ENCODE measurements around the gene PTPA. TPM values are rescaled to one million over a fixed set of nuclear protein-coding genes. Genes with fewer than 3 reads are reported as not detected.

Gene PTPA
- total and polyA plus RNA-seq, 9 of the 15 experiments (the other 6 are each of a cell fraction or from before 2014, with no cell fraction given) = 1.7 to 121 (median 72.6) TPM

- TF ChIP-seq NCOA1 (IDR thresholded peaks at IDR 0.05; ENCODE audit: low read depth) (no peak), CHD1 (IDR thresholded peaks at IDR 0.05; ENCODE audit: low read length) (peak; percentile 91), IRF1 (CRISPR knock-in tag; IDR thresholded peaks at IDR 0.05; ENCODE audit: borderline replicate concordance) (no peak), ZZZ3 (IDR thresholded peaks at IDR 0.05) (no peak), ZNF140 (CRISPR knock-in tag; IDR thresholded peaks at IDR 0.05) (no peak), ASH1L (IDR thresholded peaks at IDR 0.05; ENCODE audit: borderline replicate concordance, low read depth, partially characterized antibody) (peak; percentile 57), NBN (IDR thresholded peaks at IDR 0.05; ENCODE audit: low read depth) (no peak), THAP12 (CRISPR knock-in tag; IDR thresholded peaks at IDR 0.05) (peak; percentile 6; the same call in 1 of the 2 replicates), MCM7 (IDR thresholded peaks at IDR 0.05) (no peak), FIP1L1 (IDR thresholded peaks at IDR 0.05; ENCODE audit: low read depth, low read length, poor library complexity, severe bottlenecking) (peak; percentile 26), ETS2 (tag; IDR thresholded peaks at IDR 0.05; ENCODE audit: borderline replicate concordance, poor library complexity, severe bottlenecking) (no peak), ZC3H11A (IDR thresholded peaks at IDR 0.05; ENCODE audit: low read depth, low read length) (no peak), NFE2 (IDR thresholded peaks at IDR 0.05; ENCODE audit: low read depth) (no peak), MTA2 (IDR thresholded peaks at IDR 0.05; ENCODE audit: low read depth) (peak; percentile 50), SIN3B (IDR thresholded peaks at IDR 0.05; ENCODE audit: low read depth) (0 out of 2 replicates have a peak, but pooled peaks have one; percentile 10)
- TF ChIP-seq, protein P1, sequence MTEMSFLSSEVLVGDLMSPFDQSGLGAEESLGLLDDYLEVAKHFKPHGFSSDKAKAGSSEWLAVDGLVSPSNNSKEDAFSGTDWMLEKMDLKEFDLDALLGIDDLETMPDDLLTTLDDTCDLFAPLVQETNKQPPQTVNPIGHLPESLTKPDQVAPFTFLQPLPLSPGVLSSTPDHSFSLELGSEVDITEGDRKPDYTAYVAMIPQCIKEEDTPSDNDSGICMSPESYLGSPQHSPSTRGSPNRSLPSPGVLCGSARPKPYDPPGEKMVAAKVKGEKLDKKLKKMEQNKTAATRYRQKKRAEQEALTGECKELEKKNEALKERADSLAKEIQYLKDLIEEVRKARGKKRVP (CRISPR knock-in tag; IDR thresholded peaks at IDR 0.05) = no peak
- TF ChIP-seq, protein P2, sequence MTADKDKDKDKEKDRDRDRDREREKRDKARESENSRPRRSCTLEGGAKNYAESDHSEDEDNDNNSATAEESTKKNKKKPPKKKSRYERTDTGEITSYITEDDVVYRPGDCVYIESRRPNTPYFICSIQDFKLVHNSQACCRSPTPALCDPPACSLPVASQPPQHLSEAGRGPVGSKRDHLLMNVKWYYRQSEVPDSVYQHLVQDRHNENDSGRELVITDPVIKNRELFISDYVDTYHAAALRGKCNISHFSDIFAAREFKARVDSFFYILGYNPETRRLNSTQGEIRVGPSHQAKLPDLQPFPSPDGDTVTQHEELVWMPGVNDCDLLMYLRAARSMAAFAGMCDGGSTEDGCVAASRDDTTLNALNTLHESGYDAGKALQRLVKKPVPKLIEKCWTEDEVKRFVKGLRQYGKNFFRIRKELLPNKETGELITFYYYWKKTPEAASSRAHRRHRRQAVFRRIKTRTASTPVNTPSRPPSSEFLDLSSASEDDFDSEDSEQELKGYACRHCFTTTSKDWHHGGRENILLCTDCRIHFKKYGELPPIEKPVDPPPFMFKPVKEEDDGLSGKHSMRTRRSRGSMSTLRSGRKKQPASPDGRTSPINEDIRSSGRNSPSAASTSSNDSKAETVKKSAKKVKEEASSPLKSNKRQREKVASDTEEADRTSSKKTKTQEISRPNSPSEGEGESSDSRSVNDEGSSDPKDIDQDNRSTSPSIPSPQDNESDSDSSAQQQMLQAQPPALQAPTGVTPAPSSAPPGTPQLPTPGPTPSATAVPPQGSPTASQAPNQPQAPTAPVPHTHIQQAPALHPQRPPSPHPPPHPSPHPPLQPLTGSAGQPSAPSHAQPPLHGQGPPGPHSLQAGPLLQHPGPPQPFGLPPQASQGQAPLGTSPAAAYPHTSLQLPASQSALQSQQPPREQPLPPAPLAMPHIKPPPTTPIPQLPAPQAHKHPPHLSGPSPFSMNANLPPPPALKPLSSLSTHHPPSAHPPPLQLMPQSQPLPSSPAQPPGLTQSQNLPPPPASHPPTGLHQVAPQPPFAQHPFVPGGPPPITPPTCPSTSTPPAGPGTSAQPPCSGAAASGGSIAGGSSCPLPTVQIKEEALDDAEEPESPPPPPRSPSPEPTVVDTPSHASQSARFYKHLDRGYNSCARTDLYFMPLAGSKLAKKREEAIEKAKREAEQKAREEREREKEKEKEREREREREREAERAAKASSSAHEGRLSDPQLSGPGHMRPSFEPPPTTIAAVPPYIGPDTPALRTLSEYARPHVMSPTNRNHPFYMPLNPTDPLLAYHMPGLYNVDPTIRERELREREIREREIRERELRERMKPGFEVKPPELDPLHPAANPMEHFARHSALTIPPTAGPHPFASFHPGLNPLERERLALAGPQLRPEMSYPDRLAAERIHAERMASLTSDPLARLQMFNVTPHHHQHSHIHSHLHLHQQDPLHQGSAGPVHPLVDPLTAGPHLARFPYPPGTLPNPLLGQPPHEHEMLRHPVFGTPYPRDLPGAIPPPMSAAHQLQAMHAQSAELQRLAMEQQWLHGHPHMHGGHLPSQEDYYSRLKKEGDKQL (CRISPR knock-in tag; IDR thresholded peaks at IDR 0.05; ENCODE audit: borderline replicate concordance) = no peak
Measured at GRCh38 chr9:129177791-129178567, 66.8 kb downstream of the PTPA start, which contains the start of gene IER5L (continued).
